Endometrial microvascular endothelial cells (primary cell): ENCODE data around the gene COL24A1. TPM values are rescaled to one million over a fixed set of nuclear protein-coding genes. Genes with fewer than 3 reads are reported as not detected.
"Not testable (repeated sequence)": the region's sequence is repeated elsewhere in the genome, so short reads cannot be mapped to it uniquely, and the experiment has no call there.

Experiments
- in situ Hi-C: cut with HindIII; loops from 2 replicates; pipeline ENCODE4 v1.10.0; 2017; ENCODE audit warnings: low sequenced_read_pairs, low pct_unique_long_range_greater_than_20kb; ENCODE audit errors: inconsistent ontology term
- total RNA-seq: library from RNA; depleted of rRNA; stranded (reverse); fragments of >200 nt; gene quantifications from one replicate; pipeline ENCODE4 v1.2.3, GENCODE V29; 2015; ENCODE audit errors: inconsistent ontology term

The COL24A1 gene
- total RNA-seq, 1 donor from 2014 or later = not detected

- in situ Hi-C loops = no loop called here
Observed at GRCh38 chr1:85762804-85763203, 393.8 kb downstream of the COL24A1 start.

GRCh38 chr1:85756864-85757263 is 399.7 kb downstream of the COL24A1 start:
- in situ Hi-C loops = no loop called here

- in situ Hi-C loops = no loop called here
Observed at GRCh38 chr1:85748120-85748519, 408.5 kb downstream of the COL24A1 start.

GRCh38 chr1:85746777-85747176 is 409.8 kb downstream of the COL24A1 start:
- in situ Hi-C loops = no loop called here

GRCh38 chr1:85743814-85744213 is 412.8 kb downstream of the COL24A1 start:
- in situ Hi-C loops = no loop called here

GRCh38 chr1:85734931-85735330 is 421.6 kb downstream of the COL24A1 start:
- in situ Hi-C loops = no loop called here

GRCh38 chr1:85718678-85719340 is 437.8 kb downstream of the COL24A1 start:
- in situ Hi-C loops = no loop called here

- in situ Hi-C loops = not testable (repeated sequence)
Observed at GRCh38 chr1:85714418-85715114, 442.0 kb downstream of the COL24A1 start.

GRCh38 chr1:85708829-85709227 is 447.7 kb downstream of the COL24A1 start:
- in situ Hi-C loops = no loop called here

GRCh38 chr1:85707990-85708828 is 448.4 kb downstream of the COL24A1 start, which contains the start of gene ZNHIT6:
Gene ZNHIT6, minus strand, starts transcription at chr1:85708433. Its CDS starts 149 bp downstream, at chr1:85708284.
- in situ Hi-C loops = no loop called here

- in situ Hi-C loops = no loop called here
Observed at GRCh38 chr1:85707267-85707989, 449.1 kb downstream of the COL24A1 start.

- in situ Hi-C loops = no loop called here
Observed at GRCh38 chr1:85705940-85706339, 450.6 kb downstream of the COL24A1 start.

GRCh38 chr1:85700422-85700821 is 456.1 kb downstream of the COL24A1 start:
- in situ Hi-C loops = no loop called here

- in situ Hi-C loops = no loop called here
Observed at GRCh38 chr1:85697895-85698294, 458.7 kb downstream of the COL24A1 start.

- in situ Hi-C loops = no loop called here
Observed at GRCh38 chr1:85692730-85693314, 463.8 kb downstream of the COL24A1 start.

- in situ Hi-C loops = no loop called here
Observed at GRCh38 chr1:85689775-85690404, 466.7 kb downstream of the COL24A1 start.

GRCh38 chr1:85683292-85684025 is 473.1 kb downstream of the COL24A1 start:
- in situ Hi-C loops = no loop called here

GRCh38 chr1:85681087-85681486 is 475.5 kb downstream of the COL24A1 start:
- in situ Hi-C loops = no loop called here
